Cardiac muscle cell (in vitro differentiated cells and primary cell): ENCODE results near the gene RSPH10B2. TPM values are rescaled to one million over a fixed set of nuclear protein-coding genes. Genes with fewer than 3 reads are reported as not detected.
"Not testable (repeated sequence)": the region's sequence is repeated elsewhere in the genome, so short reads cannot be mapped to it uniquely, and the experiment has no call there.

Source experiments
- DNase-seq, 2 donors: peaks; one replicate each; pipeline versions ENCODE4 v3.0.0 to v3.0.0-alpha.2; 2010 to 2017; ENCODE audit warnings: low read depth in 1 of 2, low spot score in 1 of 2
- H3K27ac ChIP-seq: fragments of 200-600 bp; sonication (generic); 2 replicates; pipeline ENCODE4 v1.5.1; 2016
- H3K27me3 ChIP-seq: fragments of 200-600 bp; sonication (generic); 2 replicates; pipeline ENCODE4 v1.6.0; 2016; ENCODE audit warnings: control low read depth
- H3K36me3 ChIP-seq: fragments of 200-600 bp; sonication (generic); 2 replicates; pipeline ENCODE4 v1.5.1; 2016; ENCODE audit warnings: control low read depth
- H3K4me1 ChIP-seq: fragments of 200-600 bp; sonication (generic); 2 replicates; pipeline ENCODE4 v1.8.1; 2017; ENCODE audit warnings: low read depth, mild to moderate bottlenecking, mixed run types
- H3K4me3 ChIP-seq: fragments of 200-600 bp; sonication (generic); 2 replicates; pipeline ENCODE4 v1.5.1; 2016; ENCODE audit warnings: mild to moderate bottlenecking
- H3K9me3 ChIP-seq: fragments of 200-600 bp; sonication (generic); 2 replicates; pipeline ENCODE4 v1.5.1; 2017; ENCODE audit warnings: low read depth, mild to moderate bottlenecking, control low read depth
- CTCF ChIP-seq: IDR thresholded peaks from 2 replicates; pipeline ENCODE4 v1.5.1; 2012; ENCODE audit warnings: low read depth, mild to moderate bottlenecking, low read length
- polyA plus RNA-seq: library from polyadenylated mRNA; unstranded; fragments of >200 nt; fragmentation: Nextera tagmentation; extraction: Ambion mirVana; gene quantifications from 2 replicates; pipeline ENCODE4 v1.2.1, GENCODE V29; 2016
- total RNA-seq: library from RNA; depleted of rRNA; stranded (reverse); fragments of >200 nt; gene quantifications from 2 replicates; pipeline ENCODE4 v1.2.3, GENCODE V29; 2016

The RSPH10B2 gene
- total and polyA plus RNA-seq, 2 experiments from 2014 or later: 0.69 TPM; not detected in 1

- H3K4me1 ChIP-seq, DNase-seq, H3K9me3 ChIP-seq, H3K4me3 ChIP-seq, H3K36me3 ChIP-seq, H3K27me3 ChIP-seq, H3K27ac ChIP-seq: not testable (repeated sequence)
These were observed 46.4 kb downstream of the RSPH10B2 start for GRCh38 chr7:6800331-6800730.

DNA sequence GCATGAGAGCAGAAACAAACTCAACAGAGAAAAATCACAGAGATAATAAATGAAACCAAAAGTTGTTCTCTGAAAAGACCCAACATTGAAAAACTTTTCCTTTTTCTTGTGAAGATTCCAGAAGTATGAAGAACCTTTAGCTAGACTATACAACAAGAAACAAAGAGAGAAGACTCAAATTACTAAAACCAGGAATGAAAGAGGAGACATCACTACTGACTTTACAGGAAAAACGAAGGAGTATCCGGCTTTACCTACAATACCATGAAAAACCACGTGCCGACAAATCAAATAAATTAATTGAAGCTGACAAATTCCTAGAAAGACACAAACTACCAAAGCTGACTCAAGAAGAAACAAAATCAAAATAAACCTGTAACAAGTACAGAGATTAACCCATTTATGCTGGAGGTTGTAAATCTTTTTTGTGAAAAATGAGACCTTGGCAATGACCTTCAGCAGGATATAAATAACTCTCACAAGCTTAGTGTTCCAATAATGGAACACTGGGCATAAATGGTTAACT, 53.6 kb downstream of the RSPH10B2 start:
- not testable (repeated sequence) for H3K36me3 ChIP-seq, H3K27me3 ChIP-seq, DNase-seq, H3K4me1 ChIP-seq, H3K27ac ChIP-seq, H3K9me3 ChIP-seq, H3K4me3 ChIP-seq

DNA sequence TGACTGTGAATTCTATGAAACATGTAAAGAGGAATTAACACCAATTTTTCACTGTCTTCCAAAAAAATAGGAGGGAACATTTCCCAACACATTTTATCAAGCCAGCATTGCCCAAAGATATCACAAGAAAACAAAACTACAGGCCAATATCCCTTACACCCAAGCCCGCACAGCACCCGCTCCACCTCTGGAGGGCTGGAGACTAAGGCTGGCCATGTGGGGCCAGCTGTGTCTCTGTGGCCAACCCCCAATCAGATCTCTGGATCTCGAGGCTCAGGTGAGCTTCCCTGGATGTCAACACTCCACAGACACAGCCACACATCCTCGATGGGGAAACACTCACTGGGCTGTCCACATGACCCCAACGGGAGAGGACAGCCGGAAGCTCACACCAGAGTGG, 54.1 kb downstream of the RSPH10B2 start:
- H3K27me3 ChIP-seq, H3K9me3 ChIP-seq, H3K4me3 ChIP-seq, H3K36me3 ChIP-seq, H3K4me1 ChIP-seq, H3K27ac ChIP-seq, DNase-seq: not testable (repeated sequence)

- not testable (repeated sequence) for H3K9me3 ChIP-seq, H3K4me3 ChIP-seq, DNase-seq, H3K27me3 ChIP-seq, H3K4me1 ChIP-seq, H3K27ac ChIP-seq, H3K36me3 ChIP-seq
These were observed 59.1 kb downstream of the RSPH10B2 start for GRCh38 chr7:6813011-6813410.

DNA sequence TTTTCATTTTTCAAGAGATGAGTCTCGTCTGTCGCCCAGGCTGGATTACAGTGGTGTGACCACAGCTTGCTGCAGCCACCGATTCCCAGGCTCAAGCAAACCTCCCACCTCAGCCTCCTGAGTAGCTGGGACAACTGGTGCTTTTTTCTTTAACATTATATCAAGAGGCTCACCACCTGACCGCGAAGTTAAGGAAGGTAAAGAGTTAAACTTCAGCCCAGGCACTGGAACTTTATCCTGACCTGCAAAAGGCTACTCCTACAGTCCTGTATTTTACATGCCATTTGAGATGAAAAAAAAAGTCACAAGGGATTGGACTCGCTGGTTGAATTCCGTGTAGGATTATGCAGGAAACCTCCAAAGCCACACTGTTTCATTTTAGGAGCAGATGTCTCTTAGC, 61.6 kb downstream of the RSPH10B2 start:
- H3K9me3 ChIP-seq, H3K4me3 ChIP-seq, H3K27me3 ChIP-seq, H3K36me3 ChIP-seq, H3K27ac ChIP-seq, H3K4me1 ChIP-seq, DNase-seq: not testable (repeated sequence)

DNA sequence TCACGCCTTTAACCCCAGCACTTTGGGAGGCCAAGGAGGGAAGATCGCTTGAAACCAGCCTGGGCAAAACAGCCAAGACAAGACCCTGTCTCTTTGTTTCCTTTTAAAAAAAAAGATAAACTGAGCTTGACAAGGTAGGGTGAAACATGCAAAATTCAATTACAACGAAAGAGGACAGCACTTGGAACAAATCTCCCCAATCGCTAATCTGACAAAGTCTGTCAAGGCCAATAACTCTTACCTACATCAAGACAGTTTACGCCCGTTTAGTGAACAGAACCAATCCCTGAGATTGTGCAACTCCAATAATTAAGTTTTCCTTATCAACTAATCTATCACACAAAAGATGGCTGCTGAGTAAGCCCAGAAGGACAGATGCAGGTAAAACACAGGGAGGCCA, 67.7 kb downstream of the RSPH10B2 start:
- not testable (repeated sequence) for H3K36me3 ChIP-seq, H3K9me3 ChIP-seq, H3K4me1 ChIP-seq

DNA sequence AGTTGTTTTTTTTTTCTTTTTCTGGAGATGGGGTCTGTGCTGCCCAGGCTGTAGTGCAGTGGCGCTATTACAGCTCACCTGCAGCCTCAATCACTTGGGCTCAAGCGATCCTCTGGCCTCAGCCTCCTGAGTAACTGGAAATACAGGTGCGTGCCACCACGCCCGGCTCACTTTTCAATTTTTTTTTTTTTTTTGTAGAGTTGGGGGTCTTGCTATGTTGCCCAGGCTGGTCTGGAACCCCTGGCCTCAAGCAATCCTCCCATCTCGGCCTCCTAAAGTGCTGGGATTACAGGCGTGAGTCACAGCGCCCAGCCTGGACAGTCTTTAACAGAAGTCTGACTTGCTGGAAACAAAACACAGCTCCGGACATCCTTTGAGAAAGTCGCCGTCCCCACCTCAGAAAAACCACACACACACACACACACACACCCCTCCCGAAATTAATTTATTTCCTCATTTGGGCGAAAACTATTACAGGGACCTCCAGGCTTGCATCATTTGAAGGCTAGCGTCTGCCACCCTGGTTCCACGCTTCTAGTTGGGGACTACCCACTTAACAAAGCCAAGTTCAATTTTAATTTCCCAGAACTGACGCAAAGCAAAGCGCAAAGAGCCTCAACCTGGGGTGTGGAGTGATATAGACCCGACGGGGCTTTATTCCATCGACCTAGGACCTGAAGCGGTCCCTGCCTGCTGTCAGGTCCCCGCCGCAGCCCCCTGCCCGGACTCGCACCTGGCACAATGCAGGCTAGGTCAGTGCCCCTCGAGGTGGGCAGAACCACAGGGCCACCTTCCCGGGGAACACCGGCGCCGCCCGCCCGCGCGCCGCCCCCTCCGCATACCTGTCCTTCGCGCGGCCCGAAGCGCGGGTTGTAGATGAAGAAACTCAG, 71.6 kb downstream of the RSPH10B2 start:
- H3K36me3 ChIP-seq, H3K27ac ChIP-seq, H3K4me3 ChIP-seq, H3K9me3 ChIP-seq, H3K4me1 ChIP-seq, DNase-seq: not testable (repeated sequence)
- peaks cover 13% of the 10 kb centered on the region for H3K27me3 ChIP-seq

More for the DNA sequence above, 67.7 kb downstream of the RSPH10B2 start:
- not testable (repeated sequence) for H3K27ac ChIP-seq, H3K27me3 ChIP-seq, DNase-seq, H3K4me3 ChIP-seq

DNA sequence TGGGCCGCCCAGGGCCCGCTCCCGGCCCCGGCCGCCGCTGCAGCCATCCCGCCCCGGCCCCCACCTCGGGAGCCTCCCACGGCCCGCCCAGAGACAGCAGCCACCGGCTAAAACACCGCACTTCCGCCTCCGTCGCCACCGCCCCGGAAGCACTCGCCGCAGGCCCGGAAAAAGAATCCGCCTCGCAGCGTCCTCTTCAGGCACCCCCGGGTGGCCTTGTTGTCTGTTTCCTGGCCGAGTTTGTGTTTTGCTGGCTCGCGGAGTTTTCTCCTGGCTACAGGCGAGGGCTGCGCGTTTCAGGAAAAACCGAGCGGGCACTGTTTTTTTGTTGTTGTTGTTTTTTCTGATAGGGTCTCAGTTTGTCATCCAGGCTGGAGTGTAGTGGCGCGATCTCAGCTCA, 72.2 kb downstream of the RSPH10B2 start, which contains the start of gene CCZ1B:
Gene CCZ1B, minus strand, starts transcription at position 125 of the 400 bp plus-strand sequence. Its CDS starts 78 bp downstream, at position 47.
- DNase-seq: peak; percentile 55 to 80
- not testable (repeated sequence) for H3K4me1 ChIP-seq, H3K36me3 ChIP-seq, H3K9me3 ChIP-seq
- peak within 1 kb of the TSS; percentile 77 for H3K27ac ChIP-seq
- H3K4me3 ChIP-seq: peak within 1 kb of the TSS; percentile 48
- H3K27me3 ChIP-seq: peaks cover 18% of the 10 kb centered on the region
- TF ChIP-seq CTCF: peak; percentile 28

DNA sequence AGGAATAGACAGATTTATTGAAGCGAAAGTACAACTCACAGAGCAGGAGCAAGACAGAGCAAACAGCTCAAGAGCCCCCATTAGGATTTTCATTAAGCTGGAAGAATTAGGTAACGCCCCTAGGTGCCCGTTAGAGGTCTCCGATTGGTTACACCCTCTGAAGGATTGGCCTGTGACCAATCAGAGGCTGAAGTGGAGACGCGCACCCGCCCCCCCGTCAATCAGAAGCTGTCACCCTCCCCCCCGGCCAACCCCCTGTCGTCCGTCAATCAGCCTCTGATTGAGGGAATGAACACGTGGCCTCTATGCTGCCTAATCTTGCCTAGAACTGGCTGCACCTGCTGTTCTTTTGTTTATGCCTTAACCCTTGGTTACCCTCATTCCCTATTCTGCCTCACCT, 73.3 kb downstream of the RSPH10B2 start:
- not testable (repeated sequence) for H3K9me3 ChIP-seq, H3K4me1 ChIP-seq, H3K27ac ChIP-seq, H3K4me3 ChIP-seq, H3K36me3 ChIP-seq, DNase-seq
- peaks cover 27% of the 10 kb centered on the region for H3K27me3 ChIP-seq

DNA sequence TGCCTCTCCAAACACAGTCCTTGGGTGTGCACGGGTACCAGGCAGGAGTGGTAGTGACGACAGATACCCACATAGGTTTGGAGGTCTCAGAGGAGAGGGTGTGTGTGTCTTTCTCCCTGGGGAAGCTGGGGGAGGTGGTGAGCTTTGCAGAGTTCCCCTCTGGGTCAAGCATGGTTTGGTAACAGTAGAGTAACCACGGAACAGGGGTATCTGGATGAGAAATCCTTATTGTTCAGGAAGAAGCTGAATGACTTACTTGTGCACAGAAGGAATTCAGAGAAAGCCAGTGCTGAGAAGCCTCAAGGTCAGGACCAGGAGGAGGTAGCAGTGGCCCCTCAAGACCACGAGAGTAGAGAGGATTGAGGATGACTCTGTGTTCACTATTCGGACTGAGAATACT, 75.7 kb downstream of the RSPH10B2 start:
- not testable (repeated sequence) for H3K9me3 ChIP-seq, H3K4me1 ChIP-seq, H3K27ac ChIP-seq, H3K4me3 ChIP-seq, H3K36me3 ChIP-seq, DNase-seq
- peaks cover 51% of the 10 kb centered on the region for H3K27me3 ChIP-seq

DNA sequence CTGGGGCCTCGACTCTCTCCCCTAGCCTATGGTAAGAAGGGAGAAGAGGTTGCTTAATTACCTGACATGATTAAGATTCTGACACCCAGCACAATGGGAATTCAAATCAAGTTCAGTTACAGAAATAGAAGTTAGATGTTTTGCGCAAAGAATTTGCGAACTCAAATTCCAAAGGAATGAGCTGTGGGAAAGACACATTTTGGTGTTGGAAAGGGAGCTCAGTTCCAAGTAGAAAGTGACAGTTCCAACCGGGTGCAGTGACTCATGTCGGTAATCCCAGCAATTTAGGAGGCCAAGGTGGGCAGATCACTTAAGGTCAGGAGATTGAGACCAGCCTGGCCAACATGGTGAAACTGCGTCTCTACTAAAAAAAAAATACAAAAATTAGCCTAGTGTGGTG, 76.1 kb downstream of the RSPH10B2 start:
- H3K4me1 ChIP-seq, H3K9me3 ChIP-seq, H3K36me3 ChIP-seq, H3K4me3 ChIP-seq, DNase-seq, H3K27ac ChIP-seq: not testable (repeated sequence)
- peaks cover 52% of the 10 kb centered on the region for H3K27me3 ChIP-seq
